ENCODE data around the gene LARGE1. TPM values are rescaled to one million over a fixed set of nuclear protein-coding genes. Genes with fewer than 3 reads are reported as not detected.

LARGE1 gene
- total RNA-seq, 2 experiments from 2014 or later = 0.58 to 1.1 TPM

GRCh38 chr22:33487041-33487716 is 433.1 kb downstream of the LARGE1 start:
- Mint-ChIP-seq H3K27me3 (no peaks in the 10 kb centered on the region), H3K36me3 (no peaks in the 10 kb centered on the region), H3K9me3 (ENCODE audit: low read depth) (peaks cover 11% of the 10 kb centered on the region), H3K27ac (no peak overlapping the region), H3K4me3 (no peak overlapping the region), H3K4me1 (no peaks in the 10 kb centered on the region)
- CTCF ChIA-PET = no interaction called here
- ATAC-seq (no peak), DNase-seq (no peak)

- H3K4me3 Mint-ChIP-seq = no peak overlapping the region
- H3K9me3 Mint-ChIP-seq (ENCODE audit: low read depth) = peaks cover 8% of the 10 kb centered on the region
- H3K4me1 Mint-ChIP-seq = no peaks in the 10 kb centered on the region
- H3K36me3 Mint-ChIP-seq = no peaks in the 10 kb centered on the region
- ATAC-seq (no peak), DNase-seq (no peak)
- H3K27ac Mint-ChIP-seq = no peak overlapping the region
- CTCF ChIA-PET = no interaction called here
- H3K27me3 Mint-ChIP-seq = no peaks in the 10 kb centered on the region
Measured at GRCh38 chr22:33481550-33481949, 438.7 kb downstream of the LARGE1 start.

GRCh38 chr22:33477120-33478111 is 442.9 kb downstream of the LARGE1 start:
- no peaks in the 10 kb centered on the region for H3K4me1 Mint-ChIP-seq
- no peaks in the 10 kb centered on the region for H3K27me3 Mint-ChIP-seq
- peaks cover 2% of the 10 kb centered on the region for H3K9me3 Mint-ChIP-seq (ENCODE audit: low read depth)
- no peaks in the 10 kb centered on the region for H3K36me3 Mint-ChIP-seq
- CTCF ChIA-PET = no interaction called here
- H3K4me3 Mint-ChIP-seq = no peak overlapping the region
- no peak for DNase-seq
- no peak overlapping the region for H3K27ac Mint-ChIP-seq
- ATAC-seq = no peak

GRCh38 chr22:33476716-33477115 is 443.6 kb downstream of the LARGE1 start:
- CTCF ChIA-PET = no interaction called here
- H3K27me3 Mint-ChIP-seq = no peaks in the 10 kb centered on the region

GRCh38 chr22:33476206-33476605 is 444.1 kb downstream of the LARGE1 start:
- no peak overlapping the region for H3K27ac Mint-ChIP-seq
- no peak overlapping the region for H3K4me3 Mint-ChIP-seq

More at GRCh38 chr22:33476716-33477115, 443.6 kb downstream of the LARGE1 start:
- H3K27ac Mint-ChIP-seq = no peak overlapping the region
- no peak overlapping the region for H3K4me3 Mint-ChIP-seq
- no peaks in the 10 kb centered on the region for H3K36me3 Mint-ChIP-seq
- no peaks in the 10 kb centered on the region for H3K4me1 Mint-ChIP-seq
- H3K9me3 Mint-ChIP-seq (ENCODE audit: low read depth) = peaks cover 2% of the 10 kb centered on the region
- DNase-seq (no peak), ATAC-seq (no peak)

GRCh38 chr22:33474587-33474986 is 445.7 kb downstream of the LARGE1 start:
- no peaks in the 10 kb centered on the region for H3K4me1 Mint-ChIP-seq
- ATAC-seq = no peak
- CTCF ChIA-PET = interaction anchor here (0.5 kb wide), 1 partner anchor 778 kb away, joined by 3 read pairs; no protein-coding TSS in a partner anchor
- H3K36me3 Mint-ChIP-seq = no peaks in the 10 kb centered on the region
- DNase-seq = no peak
- H3K27ac Mint-ChIP-seq = no peak overlapping the region
- H3K4me3 Mint-ChIP-seq = no peak overlapping the region
- H3K27me3 Mint-ChIP-seq = no peaks in the 10 kb centered on the region
- peaks cover 7% of the 10 kb centered on the region for H3K9me3 Mint-ChIP-seq (ENCODE audit: low read depth)

More at GRCh38 chr22:33476206-33476605, 444.1 kb downstream of the LARGE1 start:
- peaks cover 2% of the 10 kb centered on the region for H3K9me3 Mint-ChIP-seq (ENCODE audit: low read depth)
- no peaks in the 10 kb centered on the region for H3K4me1 Mint-ChIP-seq
- ATAC-seq = no peak
- DNase-seq = no peak
- CTCF ChIA-PET = no interaction called here
- H3K27me3 Mint-ChIP-seq = no peaks in the 10 kb centered on the region
- no peaks in the 10 kb centered on the region for H3K36me3 Mint-ChIP-seq

GRCh38 chr22:33472462-33473344 is 447.6 kb downstream of the LARGE1 start:
- Mint-ChIP-seq H3K27ac (no peak overlapping the region), H3K9me3 (ENCODE audit: low read depth) (peaks cover 9% of the 10 kb centered on the region), H3K4me1 (no peaks in the 10 kb centered on the region), H3K4me3 (no peak overlapping the region), H3K27me3 (no peaks in the 10 kb centered on the region), H3K36me3 (no peaks in the 10 kb centered on the region)
- CTCF ChIA-PET = no interaction called here
- ATAC-seq = no peak
- DNase-seq = no peak

GRCh38 chr22:33470456-33470855 is 449.8 kb downstream of the LARGE1 start:
- Mint-ChIP-seq H3K27ac (no peak overlapping the region), H3K4me1 (no peaks in the 10 kb centered on the region), H3K36me3 (no peaks in the 10 kb centered on the region), H3K4me3 (no peak overlapping the region), H3K9me3 (ENCODE audit: low read depth) (peaks cover 9% of the 10 kb centered on the region), H3K27me3 (no peaks in the 10 kb centered on the region)
- no peak for ATAC-seq
- CTCF ChIA-PET = no interaction called here
- no peak for DNase-seq

- Mint-ChIP-seq H3K4me1 (no peaks in the 10 kb centered on the region), H3K4me3 (no peak overlapping the region), H3K27ac (no peak overlapping the region), H3K36me3 (no peaks in the 10 kb centered on the region), H3K9me3 (ENCODE audit: low read depth) (peaks cover 9% of the 10 kb centered on the region), H3K27me3 (no peaks in the 10 kb centered on the region)
- CTCF ChIA-PET = no interaction called here
- ATAC-seq = no peak
- no peak for DNase-seq
Measured at GRCh38 chr22:33467620-33468095, 452.6 kb downstream of the LARGE1 start.

GRCh38 chr22:33467080-33467479 is 453.2 kb downstream of the LARGE1 start:
- Mint-ChIP-seq H3K4me3 (no peak overlapping the region), H3K4me1 (no peaks in the 10 kb centered on the region), H3K36me3 (no peaks in the 10 kb centered on the region), H3K27ac (no peak overlapping the region), H3K27me3 (no peaks in the 10 kb centered on the region), H3K9me3 (ENCODE audit: low read depth) (peaks cover 9% of the 10 kb centered on the region)
- CTCF ChIA-PET = no interaction called here
- DNase-seq (no peak), ATAC-seq (no peak)

GRCh38 chr22:33465554-33465953 is 454.7 kb downstream of the LARGE1 start:
- Mint-ChIP-seq H3K27me3 (no peaks in the 10 kb centered on the region), H3K9me3 (ENCODE audit: low read depth) (peaks cover 10% of the 10 kb centered on the region), H3K4me3 (no peak overlapping the region), H3K27ac (no peak overlapping the region), H3K4me1 (no peaks in the 10 kb centered on the region), H3K36me3 (no peaks in the 10 kb centered on the region)
- no peak for DNase-seq
- ATAC-seq = no peak
- CTCF ChIA-PET = no interaction called here

- Mint-ChIP-seq H3K36me3 (no peaks in the 10 kb centered on the region), H3K27me3 (no peaks in the 10 kb centered on the region), H3K4me3 (no peak overlapping the region), H3K4me1 (no peaks in the 10 kb centered on the region), H3K9me3 (ENCODE audit: low read depth) (peaks cover 6% of the 10 kb centered on the region), H3K27ac (no peak overlapping the region)
- ATAC-seq (no peak), DNase-seq (no peak)
- CTCF ChIA-PET = no interaction called here
Measured at GRCh38 chr22:33464698-33465097, 455.6 kb downstream of the LARGE1 start.

All from activated CD8-positive, alpha-beta memory T cell treated with anti-CD3 and anti-CD28 coated beads, Interleukin-2, amount 10 ng/mL, durations not matched to agents 7 days and 5 days (primary cell).